Stimulated activated naive CD4-positive, alpha-beta T cell (primary cell): Measurements from ENCODE around the gene WDR31.
"Not testable (repeated sequence)": the region's sequence is repeated elsewhere in the genome, so short reads cannot be mapped to it uniquely, and the experiment has no call there.

Experiments used
- DNase-seq, 6 experiments: peaks; one replicate each; lab custom pipeline; 2025; lab: John Stamatoyannopoulos, UW

Gene WDR31

DNA sequence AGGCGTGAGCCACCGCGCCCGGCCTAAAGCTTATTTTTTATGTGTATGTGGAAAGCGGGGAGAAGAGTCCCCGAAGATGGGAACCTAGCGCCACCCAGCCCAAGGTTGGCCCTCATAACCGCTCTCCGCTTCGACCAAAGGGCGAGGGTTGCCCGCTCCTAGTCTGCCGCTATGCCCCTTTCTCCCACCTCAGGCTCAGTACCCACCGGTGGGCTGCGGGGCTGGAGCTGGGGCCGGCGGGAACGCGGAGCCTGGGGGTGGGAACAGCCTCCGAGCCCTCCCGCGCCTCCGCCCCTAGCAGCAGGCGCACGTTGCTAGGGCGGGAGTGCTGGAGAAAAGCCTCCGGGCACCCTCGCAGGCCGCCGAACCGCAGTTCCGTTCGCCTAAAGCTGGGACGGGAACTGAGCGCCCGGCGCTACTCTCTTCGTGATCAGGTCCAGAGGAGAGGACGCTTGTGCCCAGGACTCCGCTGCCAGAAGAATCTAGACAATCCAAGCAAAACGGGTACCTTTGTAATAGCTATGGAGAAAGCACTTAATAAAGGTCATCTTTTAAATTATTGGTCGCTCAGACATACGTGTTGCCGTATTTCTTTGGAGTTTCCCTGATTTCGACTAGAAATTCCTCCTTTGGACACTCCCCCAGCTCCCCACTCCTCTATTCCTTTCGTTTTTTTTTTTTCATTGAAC, at the start of gene WDR31:
TSS of gene WDR31 (minus strand) at position 265 of the 689 bp plus-strand sequence. CDS start 8,253 bp downstream, outside the sequence.
- DNase-seq: peak; percentile 28 to 77 (median 66)

DNA sequence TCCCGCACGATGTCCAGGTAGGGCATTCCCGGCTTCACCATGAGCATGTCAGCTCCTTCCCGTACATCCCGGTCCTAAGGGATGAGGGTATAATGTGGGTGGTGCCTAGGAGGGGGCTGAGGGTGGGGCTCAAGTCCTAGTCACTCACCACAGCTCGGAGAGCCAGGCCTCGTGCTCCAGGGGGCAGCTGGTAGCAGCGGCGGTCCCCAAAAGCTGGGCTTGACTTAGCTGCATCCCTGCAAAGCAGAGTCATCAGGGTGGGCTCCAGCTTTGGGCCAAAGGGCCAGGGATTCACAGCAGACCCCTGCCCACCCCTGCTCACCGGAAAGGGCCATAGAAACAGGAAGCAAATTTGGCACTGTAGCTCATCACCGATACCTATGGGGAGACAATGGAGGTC, 49.4 kb upstream of the WDR31 start:
- no peak for DNase-seq

DNA sequence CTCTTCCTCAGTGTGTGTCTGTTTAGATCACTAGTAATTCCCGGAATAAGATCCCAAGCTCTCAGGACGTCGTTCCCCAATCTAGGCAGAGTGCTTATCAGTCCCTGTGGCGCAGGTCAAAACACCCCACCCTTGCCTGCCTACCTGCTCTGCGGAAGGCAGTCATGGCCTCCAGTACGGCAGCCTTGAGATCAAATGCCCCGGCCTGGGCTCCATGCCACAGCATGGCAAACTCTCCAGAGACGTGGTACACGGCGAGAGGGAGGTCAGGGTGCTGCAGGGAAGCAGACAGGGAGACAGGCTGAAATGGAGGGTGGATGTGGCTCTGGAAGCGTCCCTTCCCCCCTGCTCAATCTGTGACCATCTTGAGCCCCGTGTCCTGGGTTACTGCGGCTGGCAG, 48.8 kb upstream of the WDR31 start:
- no peak for DNase-seq

GRCh38 chr9:113387560-113388230, 47.6 kb upstream of the WDR31 start:
- DNase-seq: no peak

- DNase-seq: no peak
Measured at GRCh38 chr9:113386571-113387393, 46.7 kb upstream of the WDR31 start.

DNA sequence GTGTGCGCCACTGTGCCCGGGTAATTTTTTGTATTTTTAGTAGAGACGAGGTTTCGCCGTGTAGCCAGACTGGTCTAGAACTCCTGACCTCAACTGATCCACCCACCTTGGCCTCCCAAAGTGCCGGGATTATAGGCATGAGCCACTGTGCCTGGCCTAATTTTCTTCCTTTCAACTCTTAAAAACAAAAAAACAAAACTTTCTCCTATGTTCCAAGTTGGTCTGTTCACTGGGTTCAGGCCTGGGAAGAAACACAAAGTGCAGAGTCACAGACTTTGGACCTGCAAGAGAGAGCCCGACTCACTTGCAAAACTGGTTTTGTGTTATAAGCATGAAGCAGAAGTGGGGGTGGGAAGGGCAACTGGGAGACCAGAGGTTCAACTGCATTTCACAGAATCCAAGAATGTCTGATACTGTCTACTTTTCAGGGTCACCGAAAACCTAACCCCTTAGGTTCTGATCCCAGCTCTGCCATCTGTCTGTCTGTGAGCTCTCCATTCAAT, 41.9 kb upstream of the WDR31 start:
- DNase-seq: no peak

GRCh38 chr9:113381441-113381840, 41.4 kb upstream of the WDR31 start:
- not testable (repeated sequence) for DNase-seq

DNA sequence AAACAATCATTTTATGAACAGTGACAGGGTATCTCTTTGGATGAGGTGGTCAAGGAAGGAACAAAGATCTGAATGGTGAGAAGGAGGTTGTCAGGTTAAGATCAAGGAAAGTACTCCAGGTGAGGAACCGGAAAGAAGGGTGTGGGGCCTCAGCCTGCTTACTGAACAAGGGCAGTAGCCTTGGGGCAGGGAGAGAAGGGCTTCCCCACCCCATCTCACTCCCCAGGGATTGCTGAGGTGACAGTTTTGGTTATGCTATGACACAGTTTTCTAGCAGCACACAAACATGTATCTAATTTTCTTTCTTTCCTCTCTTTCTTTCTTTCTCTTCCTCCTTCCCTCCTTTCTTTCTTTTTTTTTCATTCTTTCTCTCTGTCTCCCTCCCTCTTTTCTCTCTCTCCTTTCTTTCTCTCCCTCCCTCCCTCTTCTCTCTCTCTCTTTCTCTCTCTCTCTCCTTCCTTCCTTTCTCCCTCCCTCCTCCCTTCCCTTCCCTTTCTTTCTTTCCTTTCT, 40.8 kb upstream of the WDR31 start:
- DNase-seq: no peak

DNA sequence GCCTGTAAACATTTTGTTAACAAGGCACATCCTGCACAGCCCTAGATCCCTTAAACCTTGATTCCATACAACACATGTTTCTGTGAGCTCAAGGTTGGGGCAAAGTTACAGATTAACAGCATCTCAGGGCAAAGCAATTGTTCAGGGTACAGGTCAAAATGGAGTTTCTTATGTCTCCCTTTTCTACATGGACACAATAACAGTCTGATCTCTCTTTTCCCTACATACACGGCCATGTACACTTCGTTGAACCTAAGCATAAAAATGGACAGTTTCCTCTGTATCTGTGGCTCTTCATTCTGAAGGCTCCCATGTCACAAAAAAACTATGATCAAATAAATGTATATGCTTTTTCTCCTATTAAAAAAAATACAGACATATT, 39.7 kb upstream of the WDR31 start:
- not testable (repeated sequence) for DNase-seq

DNA sequence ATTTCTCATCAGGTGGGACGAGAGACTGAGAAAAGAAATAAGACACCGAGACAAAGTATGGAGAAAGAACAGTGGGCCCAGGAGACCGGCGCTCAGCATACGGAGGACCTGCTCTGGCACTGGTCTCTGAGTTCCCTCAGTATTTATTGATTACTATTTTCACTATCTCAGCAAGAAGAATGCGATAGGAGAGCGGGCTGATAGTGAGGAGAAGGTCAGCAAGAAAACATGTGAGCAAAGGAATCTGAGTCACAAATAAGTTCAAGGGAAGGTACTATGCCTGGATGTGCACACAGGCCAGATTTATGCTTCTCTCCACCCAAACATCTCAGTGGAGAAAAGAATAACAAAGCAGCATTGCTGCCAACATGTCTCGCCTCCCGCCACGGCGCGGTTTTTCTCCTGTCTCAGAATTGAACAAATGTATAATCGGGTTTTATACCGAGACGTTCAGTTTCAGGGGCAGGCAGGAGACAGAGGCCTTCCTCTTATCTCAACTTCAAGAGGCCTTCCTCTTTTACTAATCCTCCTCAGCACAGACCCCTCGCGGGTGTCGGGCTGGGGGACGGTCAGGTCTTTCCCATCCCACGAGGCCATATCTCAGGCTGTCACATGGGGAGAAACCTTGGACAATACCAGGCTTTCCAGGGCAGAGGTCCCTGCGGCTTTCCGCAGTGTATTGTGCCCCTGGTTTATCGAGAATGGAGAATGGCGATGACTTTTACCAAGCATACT, 39.2 kb upstream of the WDR31 start:
- not testable (repeated sequence) for DNase-seq

DNA sequence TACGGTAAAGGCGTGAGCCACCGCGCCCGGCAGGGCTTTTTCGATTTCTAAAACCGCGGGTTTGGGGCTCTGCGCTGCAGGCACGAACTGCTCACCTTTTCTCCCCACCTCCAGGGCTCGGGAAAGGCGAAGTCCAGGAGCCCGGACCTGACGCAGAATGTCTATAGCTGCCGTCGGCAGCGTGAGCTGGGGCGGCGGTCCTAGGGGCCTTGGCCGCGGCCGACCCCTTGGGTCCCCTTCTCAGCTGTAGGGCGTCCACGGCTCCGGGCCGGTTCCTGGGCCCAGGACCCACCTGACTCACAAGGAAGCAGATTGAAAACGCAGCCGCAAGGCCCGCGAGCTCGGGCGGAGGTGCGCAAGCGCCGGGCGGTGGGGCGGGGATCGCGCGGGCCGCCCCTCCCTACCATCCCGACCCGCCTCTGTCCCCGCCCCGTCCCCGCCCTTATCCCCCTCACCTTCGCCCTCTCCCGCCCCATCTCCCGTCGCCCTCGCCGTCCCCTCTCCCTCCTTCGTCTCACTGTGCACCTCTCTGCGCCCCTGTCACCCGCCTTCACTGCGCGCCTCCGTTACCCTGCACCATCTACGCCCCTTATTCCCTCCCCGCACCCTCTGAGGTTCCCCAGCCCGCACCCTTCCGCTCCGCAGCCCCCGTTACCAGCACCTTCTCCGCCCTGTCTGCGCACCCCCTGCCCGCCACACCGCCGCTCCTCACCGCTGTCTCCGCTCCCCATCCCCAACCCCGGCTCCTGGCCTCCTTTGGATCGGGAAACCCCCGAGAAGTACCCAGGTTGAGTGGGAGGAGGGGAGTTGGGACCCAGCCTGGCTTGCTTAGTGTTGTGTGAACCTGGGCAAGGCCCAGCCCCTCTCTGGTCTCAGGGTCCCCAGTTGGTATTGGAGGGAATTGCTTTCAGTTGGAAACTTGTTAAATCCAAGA, 36.8 kb upstream of the WDR31 start, which contains the start of gene HDHD3:
TSS of gene HDHD3 (minus strand) at position 353 of the 934 bp plus-strand sequence. CDS start 2,632 bp downstream, outside the sequence.
- peak; percentile 74 to 86 (median 80) for DNase-seq

- no peak for DNase-seq
Measured at GRCh38 chr9:113375057-113376023, 35.3 kb upstream of the WDR31 start.

DNA sequence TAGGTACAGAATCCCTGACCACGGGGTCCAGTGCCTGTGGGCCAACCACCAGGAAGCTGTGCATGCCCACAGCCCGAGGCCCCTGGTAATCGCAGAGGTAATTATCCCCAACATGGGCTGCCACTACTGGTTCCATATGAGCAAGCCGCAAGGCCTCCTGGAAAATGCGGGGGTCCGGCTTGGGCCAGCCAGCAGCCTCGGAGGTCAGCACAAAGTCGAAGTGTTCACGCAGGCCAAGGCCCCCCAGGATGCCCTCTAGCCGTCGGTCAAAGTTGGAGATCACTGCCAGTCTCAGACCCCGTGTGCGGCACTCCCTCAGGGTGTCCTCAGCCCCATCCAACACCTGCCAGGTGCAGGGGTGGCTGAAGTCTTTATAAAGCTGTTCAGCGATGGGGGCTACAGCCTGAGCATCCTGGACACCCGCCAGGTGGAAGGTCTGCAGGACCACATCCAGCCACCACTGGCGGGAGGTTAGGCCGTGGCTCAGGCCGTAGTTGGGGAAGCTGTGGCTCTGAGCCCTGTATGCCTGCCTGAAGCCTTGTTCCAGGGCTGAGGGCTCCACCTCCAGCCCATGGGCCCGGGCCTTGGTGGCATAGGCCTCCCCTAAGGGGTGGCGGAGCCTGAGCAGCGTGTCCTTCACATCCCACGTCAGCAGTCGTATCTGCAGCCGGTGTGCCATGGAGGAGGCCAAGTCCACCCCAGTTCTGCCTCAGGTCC, 33.8 kb upstream of the WDR31 start:
- no peak for DNase-seq

DNA sequence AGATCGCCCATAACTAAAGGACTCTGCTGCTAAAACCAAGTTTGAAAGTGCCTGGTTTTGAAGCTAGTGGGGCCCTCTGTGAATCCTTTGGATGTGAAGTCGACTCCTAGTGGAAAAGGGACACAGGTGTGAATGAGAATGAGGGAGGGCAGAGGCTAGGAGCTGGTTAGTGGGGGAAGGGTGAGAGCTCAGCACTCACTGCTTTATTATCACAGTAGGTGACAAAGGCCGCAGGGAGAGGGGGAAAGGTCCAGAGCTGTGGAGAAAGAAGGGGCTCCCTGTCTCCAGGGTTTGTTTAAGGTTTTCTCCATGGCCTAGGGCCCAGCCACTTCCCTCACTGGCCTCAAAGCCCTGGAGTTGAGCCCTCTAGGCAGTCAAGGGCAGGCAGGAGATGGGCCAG, 33.2 kb upstream of the WDR31 start:
- no peak for DNase-seq

DNA sequence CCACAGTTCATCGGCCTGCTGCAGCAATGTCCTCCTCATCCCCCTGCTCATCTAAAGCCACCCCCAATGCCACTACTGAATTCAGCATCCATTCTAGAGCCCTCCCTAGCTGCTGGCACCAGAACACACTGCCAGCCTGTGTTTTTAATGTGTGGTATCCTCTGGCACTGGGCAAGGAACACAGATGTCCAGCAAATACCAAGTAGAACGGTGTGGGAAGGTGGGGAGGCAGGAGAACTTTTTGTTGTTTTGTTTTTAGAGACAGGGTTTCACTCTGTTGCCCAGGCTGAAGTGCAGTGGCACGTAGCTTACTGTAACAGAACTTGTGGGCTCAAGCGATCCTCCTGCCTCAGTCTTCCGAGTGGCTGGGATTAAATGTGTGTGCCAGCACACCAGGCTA, 32.0 kb upstream of the WDR31 start:
- DNase-seq: no peak

- no peak for DNase-seq
Measured at GRCh38 chr9:113370806-113371325, 30.8 kb upstream of the WDR31 start.

GRCh38 chr9:113369855-113370140, 29.7 kb upstream of the WDR31 start:
- DNase-seq: no peak
